ENCODE data around the gene OSGIN1.

OSGIN1 gene

DNA sequence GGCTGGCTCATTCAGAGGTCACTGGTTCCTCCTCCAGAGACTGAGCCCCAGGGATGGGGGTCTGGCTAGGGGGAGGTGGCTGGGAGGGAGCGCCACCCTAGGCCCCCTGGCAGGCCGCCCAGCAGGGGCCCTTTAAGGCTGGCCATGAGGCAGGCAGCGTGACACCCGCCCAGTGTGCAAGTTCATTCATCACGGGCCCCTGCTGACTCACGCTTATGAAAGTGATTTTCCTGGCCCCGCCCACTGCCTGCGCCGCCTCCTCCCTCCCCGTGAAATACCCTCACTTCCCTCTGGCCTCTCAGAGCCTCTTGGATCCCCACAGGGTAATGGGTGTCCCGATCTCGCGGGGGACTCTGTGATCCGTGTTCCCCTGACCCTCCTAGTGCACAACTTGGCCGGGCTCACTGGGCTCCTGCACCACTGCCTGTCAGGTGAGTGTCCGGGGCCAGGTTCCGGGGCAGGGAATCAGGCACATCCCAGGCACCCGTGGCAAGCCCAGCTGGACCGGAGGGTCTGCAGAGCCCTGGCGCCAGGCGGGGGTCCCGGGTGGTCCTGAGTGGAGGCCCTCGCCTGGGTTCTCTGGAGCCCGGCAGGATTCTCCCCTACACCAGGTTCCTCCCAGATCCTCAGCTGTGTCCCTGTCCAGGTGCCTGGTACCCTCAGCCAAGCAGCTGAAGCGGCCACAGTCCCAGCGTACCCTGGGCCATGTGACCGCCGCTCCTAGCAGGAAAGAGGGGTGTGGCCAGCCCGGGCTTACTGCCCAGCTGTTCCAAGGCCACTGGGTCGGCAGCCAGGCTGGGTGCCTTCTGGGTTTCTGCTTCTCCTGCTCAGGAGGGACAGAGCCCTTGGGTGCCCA, at the start of gene OSGIN1:
Gene OSGIN1 (plus strand): TSS at position 301 of the 856 bp plus-strand sequence. CDS start 4,432 bp downstream, outside the sequence.
- no peak within 1 kb of the TSS for H3K27ac Mint-ChIP-seq (ENCODE audit: low read depth)
- H3K36me3 Mint-ChIP-seq (ENCODE audit: insufficient read depth) = no peaks in the 10 kb centered on the region
- H3K4me1 Mint-ChIP-seq = no peaks in the 10 kb centered on the region
- no peak within 1 kb of the TSS for H3K4me3 Mint-ChIP-seq
- no peak for DNase-seq (ENCODE audit: low spot score in 2 of 2)
- H3K9me3 Mint-ChIP-seq = no peaks in the 10 kb centered on the region
- no peak for ATAC-seq (replicated peaks; ENCODE audit: extremely low read depth, poor library complexity, severe bottlenecking)
- peaks cover 18% of the 10 kb centered on the region for H3K27me3 Mint-ChIP-seq

- ATAC-seq (replicated peaks; ENCODE audit: extremely low read depth, poor library complexity, severe bottlenecking) (no peak), DNase-seq (ENCODE audit: low spot score in 2 of 2) (no peak)
- Mint-ChIP-seq H3K4me3 (no peak overlapping the region), H3K36me3 (ENCODE audit: insufficient read depth) (peaks cover 12% of the 10 kb centered on the region), H3K9me3 (no peaks in the 10 kb centered on the region), H3K27me3 (no peaks in the 10 kb centered on the region), H3K4me1 (peaks cover 52% of the 10 kb centered on the region), H3K27ac (ENCODE audit: low read depth) (no peak overlapping the region)
These were observed 49.3 kb upstream of the OSGIN1 start for GRCh38 chr16:83903751-83904150.

- Mint-ChIP-seq H3K9me3 (no peaks in the 10 kb centered on the region), H3K4me3 (no peak overlapping the region), H3K4me1 (peaks cover 34% of the 10 kb centered on the region), H3K27me3 (no peaks in the 10 kb centered on the region), H3K36me3 (ENCODE audit: insufficient read depth) (peaks cover 33% of the 10 kb centered on the region), H3K27ac (ENCODE audit: low read depth) (no peak overlapping the region)
- ATAC-seq (replicated peaks; ENCODE audit: extremely low read depth, poor library complexity, severe bottlenecking) (no peak), DNase-seq (ENCODE audit: low spot score in 2 of 2) (no peak)
These were observed 46.4 kb upstream of the OSGIN1 start for GRCh38 chr16:83906683-83907082.

DNA sequence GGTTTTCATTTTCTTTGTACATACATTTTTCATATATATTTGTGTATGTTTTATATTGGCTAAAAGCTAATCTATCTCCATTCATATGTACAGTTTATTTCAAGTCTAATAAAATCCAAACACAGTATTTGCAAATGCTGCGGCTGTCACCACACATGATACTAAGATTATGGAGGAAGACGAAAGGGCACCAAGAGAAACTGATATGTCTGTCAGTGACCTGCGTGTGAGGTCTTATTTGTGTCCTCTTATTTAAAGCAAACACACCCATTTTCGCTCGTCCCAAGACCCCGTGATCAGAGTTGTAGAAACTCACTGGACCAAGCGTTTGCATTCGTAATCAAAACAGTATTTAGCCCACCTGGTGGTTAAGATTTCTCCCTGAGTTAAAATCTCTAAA, 45.9 kb upstream of the OSGIN1 start:
- no peak for DNase-seq (ENCODE audit: low spot score in 2 of 2)
- Mint-ChIP-seq H3K36me3 (ENCODE audit: insufficient read depth) (peaks cover 33% of the 10 kb centered on the region), H3K9me3 (no peaks in the 10 kb centered on the region), H3K4me3 (no peak overlapping the region), H3K27ac (ENCODE audit: low read depth) (no peak overlapping the region), H3K4me1 (peaks cover 30% of the 10 kb centered on the region), H3K27me3 (no peaks in the 10 kb centered on the region)
- no peak for ATAC-seq (replicated peaks; ENCODE audit: extremely low read depth, poor library complexity, severe bottlenecking)

DNA sequence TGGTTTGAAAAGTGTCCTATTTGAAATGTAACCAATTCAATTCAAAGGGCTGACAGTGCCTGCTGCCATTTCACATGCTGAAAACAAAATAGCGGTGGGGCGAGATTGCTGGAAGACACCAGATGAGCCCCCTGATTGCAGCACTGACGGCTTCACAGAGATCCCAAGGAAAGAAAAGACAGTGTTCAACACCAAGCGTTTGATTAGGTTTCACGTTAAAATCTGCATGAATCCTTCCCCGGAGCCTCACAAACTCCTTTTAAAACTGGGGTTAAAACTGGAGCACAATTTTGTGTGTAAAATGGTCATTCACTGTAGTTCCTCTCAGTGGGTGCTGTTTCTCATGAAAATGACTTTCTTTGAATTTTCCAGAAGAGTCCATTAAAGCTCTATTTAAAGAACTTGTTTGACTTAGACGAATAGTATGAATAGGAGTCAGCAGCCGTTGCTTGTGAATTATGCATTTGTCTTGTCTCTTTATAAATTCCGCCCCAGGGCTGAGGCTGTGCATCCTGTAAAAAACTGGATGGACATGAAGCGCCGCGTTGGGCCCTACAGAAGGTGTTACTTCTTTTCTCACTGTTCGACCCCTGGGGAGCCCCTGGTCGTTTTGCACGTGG, 45.3 kb upstream of the OSGIN1 start:
- Mint-ChIP-seq H3K36me3 (ENCODE audit: insufficient read depth) (peaks cover 33% of the 10 kb centered on the region), H3K4me3 (no peak overlapping the region), H3K4me1 (peaks cover 26% of the 10 kb centered on the region), H3K27ac (ENCODE audit: low read depth) (no peak overlapping the region), H3K9me3 (no peaks in the 10 kb centered on the region), H3K27me3 (no peaks in the 10 kb centered on the region)
- ATAC-seq (replicated peaks; ENCODE audit: extremely low read depth, poor library complexity, severe bottlenecking) (no peak), DNase-seq (ENCODE audit: low spot score in 2 of 2) (no peak)

DNA sequence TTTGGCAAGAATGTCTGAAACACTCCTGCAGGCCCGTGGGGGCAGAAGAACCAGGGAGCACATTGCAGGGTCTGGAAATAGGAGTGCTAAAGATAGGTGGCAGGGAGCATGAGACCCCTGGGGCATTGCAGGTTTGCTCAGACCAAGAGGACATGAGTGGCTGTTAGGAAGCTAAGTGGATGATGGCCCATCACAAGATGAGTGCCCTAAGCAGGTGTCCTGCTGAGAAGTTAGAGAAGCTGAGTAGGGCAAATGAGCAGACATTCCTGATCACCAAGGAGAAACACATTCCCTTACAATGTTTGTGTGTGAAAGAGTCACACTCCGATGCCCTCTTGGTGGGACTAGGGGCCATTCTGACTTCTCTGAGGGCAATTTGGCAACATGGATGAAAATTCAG, 44.2 kb upstream of the OSGIN1 start:
- peaks cover 35% of the 10 kb centered on the region for H3K36me3 Mint-ChIP-seq (ENCODE audit: insufficient read depth)
- no peak for ATAC-seq (replicated peaks; ENCODE audit: extremely low read depth, poor library complexity, severe bottlenecking)
- no peak for DNase-seq (ENCODE audit: low spot score in 2 of 2)
- H3K4me1 Mint-ChIP-seq = peaks cover 16% of the 10 kb centered on the region
- H3K27me3 Mint-ChIP-seq = no peaks in the 10 kb centered on the region
- peak overlapping the region; percentile 39 for H3K27ac Mint-ChIP-seq (ENCODE audit: low read depth)
- H3K4me3 Mint-ChIP-seq = no peak overlapping the region
- H3K9me3 Mint-ChIP-seq = no peaks in the 10 kb centered on the region

GRCh38 chr16:83911290-83911689, 41.8 kb upstream of the OSGIN1 start:
- DNase-seq (ENCODE audit: low spot score in 2 of 2) (no peak), ATAC-seq (replicated peaks; ENCODE audit: extremely low read depth, poor library complexity, severe bottlenecking) (no peak)
- no peaks in the 10 kb centered on the region for H3K27me3 Mint-ChIP-seq
- H3K36me3 Mint-ChIP-seq (ENCODE audit: insufficient read depth) = peaks cover 38% of the 10 kb centered on the region
- no peak overlapping the region for H3K27ac Mint-ChIP-seq (ENCODE audit: low read depth)
- H3K9me3 Mint-ChIP-seq = no peaks in the 10 kb centered on the region
- H3K4me1 Mint-ChIP-seq = peaks cover 21% of the 10 kb centered on the region
- no peak overlapping the region for H3K4me3 Mint-ChIP-seq

- no peaks in the 10 kb centered on the region for H3K27me3 Mint-ChIP-seq
- peaks cover 18% of the 10 kb centered on the region for H3K4me1 Mint-ChIP-seq
- no peaks in the 10 kb centered on the region for H3K9me3 Mint-ChIP-seq
- peaks cover 34% of the 10 kb centered on the region for H3K36me3 Mint-ChIP-seq (ENCODE audit: insufficient read depth)
- DNase-seq (ENCODE audit: low spot score in 2 of 2) = no peak
- no peak overlapping the region for H3K4me3 Mint-ChIP-seq
- no peak overlapping the region for H3K27ac Mint-ChIP-seq (ENCODE audit: low read depth)
- ATAC-seq (replicated peaks; ENCODE audit: extremely low read depth, poor library complexity, severe bottlenecking) = no peak
These were observed 40.4 kb upstream of the OSGIN1 start for GRCh38 chr16:83912519-83913244.

- Mint-ChIP-seq H3K9me3 (no peaks in the 10 kb centered on the region), H3K4me1 (peaks cover 18% of the 10 kb centered on the region), H3K36me3 (ENCODE audit: insufficient read depth) (peaks cover 33% of the 10 kb centered on the region), H3K4me3 (no peak overlapping the region), H3K27ac (ENCODE audit: low read depth) (no peak overlapping the region), H3K27me3 (no peaks in the 10 kb centered on the region)
- no peak for DNase-seq (ENCODE audit: low spot score in 2 of 2)
- no peak for ATAC-seq (replicated peaks; ENCODE audit: extremely low read depth, poor library complexity, severe bottlenecking)
These were observed 39.8 kb upstream of the OSGIN1 start for GRCh38 chr16:83913245-83913633.

DNA sequence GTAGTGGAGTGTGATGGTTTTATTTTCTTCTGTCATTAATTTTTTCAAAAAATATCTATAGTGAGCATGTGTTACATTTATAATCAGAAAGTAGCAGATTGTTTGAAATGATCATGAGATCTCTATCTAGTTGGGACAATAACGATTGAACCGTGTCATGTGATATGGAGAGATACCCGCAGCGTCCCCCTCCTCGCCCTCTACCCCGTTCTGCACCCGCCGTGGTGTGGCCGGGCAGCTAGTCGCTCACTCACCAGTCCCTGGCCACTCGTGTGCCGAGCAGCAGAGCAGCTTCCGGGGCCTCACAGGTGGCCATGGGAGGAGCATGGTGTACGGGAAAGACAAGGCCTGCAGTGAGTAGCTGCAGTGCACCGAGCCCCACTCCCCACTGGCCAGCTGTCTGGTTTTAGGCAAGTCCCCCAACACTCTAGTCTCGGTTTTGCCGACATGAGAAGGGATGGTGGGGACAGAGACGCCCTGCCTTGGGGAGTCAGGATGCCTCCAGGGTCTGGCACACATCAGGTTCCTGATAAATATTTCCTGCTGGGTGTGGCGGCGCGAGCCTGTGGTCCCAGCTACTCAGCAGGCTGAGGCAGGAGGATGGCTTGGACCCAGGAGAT, 38.8 kb upstream of the OSGIN1 start:
- DNase-seq (ENCODE audit: low spot score in 2 of 2) = no peak
- Mint-ChIP-seq H3K9me3 (no peaks in the 10 kb centered on the region), H3K4me1 (peaks cover 19% of the 10 kb centered on the region), H3K27me3 (no peaks in the 10 kb centered on the region), H3K36me3 (ENCODE audit: insufficient read depth) (peaks cover 23% of the 10 kb centered on the region), H3K27ac (ENCODE audit: low read depth) (no peak overlapping the region), H3K4me3 (no peak overlapping the region)
- no peak for ATAC-seq (replicated peaks; ENCODE audit: extremely low read depth, poor library complexity, severe bottlenecking)

DNA sequence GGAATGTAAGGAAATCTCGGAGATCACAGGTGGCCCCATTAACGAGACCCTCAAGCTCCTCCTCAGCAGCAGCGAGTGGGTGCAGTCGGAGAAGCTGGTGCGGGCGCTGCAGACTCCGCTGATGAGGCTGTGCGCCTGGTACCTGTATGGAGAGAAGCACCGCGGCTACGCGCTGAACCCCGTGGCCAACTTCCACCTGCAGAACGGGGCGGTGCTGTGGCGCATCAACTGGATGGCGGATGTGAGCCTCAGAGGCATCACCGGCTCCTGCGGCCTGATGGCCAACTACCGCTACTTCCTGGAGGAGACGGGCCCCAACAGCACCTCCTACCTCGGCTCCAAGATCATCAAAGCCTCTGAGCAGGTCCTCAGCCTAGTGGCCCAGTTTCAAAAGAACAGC, 38.0 kb upstream of the OSGIN1 start:
- no peak overlapping the region for H3K27ac Mint-ChIP-seq (ENCODE audit: low read depth)
- no peaks in the 10 kb centered on the region for H3K27me3 Mint-ChIP-seq
- peaks cover 26% of the 10 kb centered on the region for H3K4me1 Mint-ChIP-seq
- H3K36me3 Mint-ChIP-seq (ENCODE audit: insufficient read depth) = peaks cover 15% of the 10 kb centered on the region
- H3K4me3 Mint-ChIP-seq = no peak overlapping the region
- H3K9me3 Mint-ChIP-seq = no peaks in the 10 kb centered on the region
- ATAC-seq (replicated peaks; ENCODE audit: extremely low read depth, poor library complexity, severe bottlenecking) = no peak
- DNase-seq (ENCODE audit: low spot score in 2 of 2) = no peak

- DNase-seq (ENCODE audit: low spot score in 2 of 2) (no peak), ATAC-seq (replicated peaks; ENCODE audit: extremely low read depth, poor library complexity, severe bottlenecking) (no peak)
- Mint-ChIP-seq H3K27me3 (no peaks in the 10 kb centered on the region), H3K4me3 (no peak overlapping the region), H3K27ac (ENCODE audit: low read depth) (no peak overlapping the region), H3K4me1 (peaks cover 26% of the 10 kb centered on the region), H3K36me3 (ENCODE audit: insufficient read depth) (peaks cover 12% of the 10 kb centered on the region), H3K9me3 (no peaks in the 10 kb centered on the region)
These were observed 37.5 kb upstream of the OSGIN1 start for GRCh38 chr16:83915491-83915890.

All from central memory CD8-positive, alpha-beta T cell (primary cell).